GM13976 (cell line): ENCODE results near the gene GTF2H4.

ENCODE experiments used
- DNase-seq: peaks from one replicate; pipeline ENCODE4 v3.0.0; 2012; ENCODE audit warnings: low spot score
- in situ Hi-C: fragments of 300-500 bp; cut with MboI; formaldehyde crosslinking; loops from one replicate; pipeline ENCODE4 v1.12.0; 2022; ENCODE audit warnings: low sequenced_read_pairs, mixed read lengths, inconsistent platforms; ENCODE audit not compliant: unreplicated experiment
- TF ChIP-seq, protein P1 (sequence below): IDR thresholded peaks from 2 replicates; pipeline ENCODE4 v1.5.1; 2012; ENCODE audit warnings: borderline replicate concordance, mild to moderate bottlenecking; ENCODE audit not compliant: insufficient read depth; ENCODE audit errors: extremely low read depth, missing control alignments, control extremely low read depth

GTF2H4 gene

DNA sequence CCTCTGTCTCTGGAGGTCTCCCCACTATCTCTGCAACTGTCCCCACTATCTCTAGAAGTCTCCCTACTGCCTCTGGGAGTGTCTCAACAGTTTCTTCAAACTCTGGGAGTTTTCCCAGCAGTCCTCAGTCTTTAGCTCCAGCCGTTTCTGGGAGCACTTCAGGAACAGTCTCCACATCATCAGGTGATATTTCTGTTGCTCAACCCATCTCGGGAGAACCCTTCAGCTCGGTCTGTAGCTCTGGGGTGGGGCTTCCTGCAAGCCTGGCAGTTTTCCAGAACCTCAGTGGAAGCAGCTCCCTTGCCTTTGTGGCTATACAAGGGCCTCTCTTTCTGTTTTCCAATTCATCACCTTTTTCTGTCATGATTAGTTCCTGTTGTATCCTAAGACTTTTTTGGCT lies 27.0 kb downstream of the GTF2H4 start:
- DNase-seq = no peak
- in situ Hi-C loops = no loop called here
- TF ChIP-seq, protein P1, sequence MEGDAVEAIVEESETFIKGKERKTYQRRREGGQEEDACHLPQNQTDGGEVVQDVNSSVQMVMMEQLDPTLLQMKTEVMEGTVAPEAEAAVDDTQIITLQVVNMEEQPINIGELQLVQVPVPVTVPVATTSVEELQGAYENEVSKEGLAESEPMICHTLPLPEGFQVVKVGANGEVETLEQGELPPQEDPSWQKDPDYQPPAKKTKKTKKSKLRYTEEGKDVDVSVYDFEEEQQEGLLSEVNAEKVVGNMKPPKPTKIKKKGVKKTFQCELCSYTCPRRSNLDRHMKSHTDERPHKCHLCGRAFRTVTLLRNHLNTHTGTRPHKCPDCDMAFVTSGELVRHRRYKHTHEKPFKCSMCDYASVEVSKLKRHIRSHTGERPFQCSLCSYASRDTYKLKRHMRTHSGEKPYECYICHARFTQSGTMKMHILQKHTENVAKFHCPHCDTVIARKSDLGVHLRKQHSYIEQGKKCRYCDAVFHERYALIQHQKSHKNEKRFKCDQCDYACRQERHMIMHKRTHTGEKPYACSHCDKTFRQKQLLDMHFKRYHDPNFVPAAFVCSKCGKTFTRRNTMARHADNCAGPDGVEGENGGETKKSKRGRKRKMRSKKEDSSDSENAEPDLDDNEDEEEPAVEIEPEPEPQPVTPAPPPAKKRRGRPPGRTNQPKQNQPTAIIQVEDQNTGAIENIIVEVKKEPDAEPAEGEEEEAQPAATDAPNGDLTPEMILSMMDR = no peak

DNA sequence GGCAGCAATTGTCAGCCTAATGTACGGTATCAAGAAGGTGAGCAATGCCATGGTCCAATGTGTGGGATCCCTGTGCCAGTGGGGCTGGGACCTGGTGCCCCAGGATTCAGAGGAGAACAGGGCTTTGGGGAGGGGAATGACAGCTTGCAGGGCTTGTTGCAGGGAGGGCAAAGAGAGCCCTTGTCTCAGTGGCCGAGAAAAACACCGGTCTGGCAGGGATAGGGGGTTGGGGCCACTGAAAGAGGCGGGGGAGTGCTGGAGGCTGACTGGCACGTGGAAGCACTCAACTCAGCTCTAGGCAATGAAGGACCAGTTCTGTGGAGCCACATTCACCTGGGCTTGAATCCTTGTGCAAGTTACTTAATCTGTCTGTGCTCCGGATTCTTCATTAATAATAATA lies 29.3 kb downstream of the GTF2H4 start:
- in situ Hi-C loops = no loop called here
- TF ChIP-seq, protein P1 = no peak
- DNase-seq = no peak

DNA sequence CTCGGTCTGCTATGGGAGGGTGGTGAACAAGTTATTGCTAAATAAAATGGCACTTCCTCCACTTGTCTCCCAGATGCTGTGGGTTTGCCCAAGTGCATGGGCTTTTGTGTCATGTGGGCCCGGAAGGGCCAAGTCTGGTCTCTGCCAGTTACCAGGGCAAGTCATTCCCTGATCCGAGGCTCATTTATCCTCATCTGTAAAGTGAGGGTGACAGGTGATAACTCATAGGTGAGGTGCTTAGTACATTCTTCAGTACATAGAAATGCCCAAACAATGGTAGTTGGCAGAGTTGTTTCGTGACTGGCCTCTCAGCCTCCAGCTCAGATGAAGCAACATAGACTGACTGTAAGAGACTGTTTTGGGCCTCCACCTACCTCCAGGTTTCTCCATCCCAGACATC lies 30.7 kb downstream of the GTF2H4 start:
- in situ Hi-C loops = no loop called here
- TF ChIP-seq, protein P1 = no peak
- DNase-seq = no peak

DNA sequence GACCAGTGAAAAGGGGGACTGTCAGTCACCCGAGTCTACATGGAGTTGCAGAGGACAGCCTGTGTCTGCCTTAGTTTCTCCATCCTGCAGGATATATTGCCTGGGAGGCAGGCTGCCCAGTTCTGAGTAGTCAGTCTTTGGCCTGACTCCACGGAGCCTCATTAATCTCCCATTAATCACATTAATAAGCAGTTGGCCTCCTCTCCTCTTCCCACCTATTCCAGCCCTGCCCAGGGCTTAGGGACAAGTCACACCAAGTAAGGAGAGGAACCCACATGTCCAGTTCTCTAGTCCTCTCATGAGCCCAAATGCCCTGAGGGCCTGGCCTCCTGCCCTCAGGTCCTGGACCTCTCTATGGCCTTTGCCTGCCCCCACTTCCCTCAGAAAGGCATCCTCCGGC lies 31.5 kb downstream of the GTF2H4 start:
- no peak for DNase-seq
- in situ Hi-C loops = no loop called here
- TF ChIP-seq, protein P1 = no peak

DNA sequence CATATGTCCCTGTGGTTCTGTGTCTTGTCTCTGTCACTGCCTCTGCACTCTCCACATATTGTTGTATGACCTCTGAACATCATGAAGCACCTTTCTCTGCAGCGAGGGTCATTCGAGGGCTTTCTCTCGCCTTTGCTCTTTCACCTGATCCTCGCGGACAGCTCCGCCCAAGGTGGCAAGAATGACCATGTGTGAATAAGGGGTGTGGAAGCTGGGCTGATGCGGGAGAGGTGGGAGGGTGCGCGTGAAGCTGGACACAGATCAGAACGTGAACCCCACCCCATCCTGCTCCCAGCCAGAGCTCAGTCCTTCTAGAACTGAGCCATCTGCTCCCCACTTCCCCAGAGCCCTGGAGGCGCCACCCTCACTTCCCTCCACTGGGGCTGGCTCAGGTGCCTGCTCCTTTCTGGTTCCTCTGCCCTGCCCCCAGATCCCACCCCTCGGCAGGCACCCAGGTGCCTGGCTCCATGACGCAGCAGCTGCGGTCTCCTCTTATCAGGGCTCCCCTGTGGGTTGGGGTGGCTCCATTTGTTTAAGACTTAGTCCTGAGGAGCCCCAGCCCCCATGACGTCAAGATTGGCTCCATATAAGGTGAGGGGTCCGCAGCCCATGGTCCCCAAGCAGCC lies 32.5 kb downstream of the GTF2H4 start, which contains the start of gene MUCL3:
Gene MUCL3 (plus strand): TSS at position 613 of the 626 bp plus-strand sequence. CDS start 27 bp downstream, outside the sequence.
- no peak for DNase-seq
- TF ChIP-seq, protein P1 = no peak
- in situ Hi-C loops = no loop called here

DNA sequence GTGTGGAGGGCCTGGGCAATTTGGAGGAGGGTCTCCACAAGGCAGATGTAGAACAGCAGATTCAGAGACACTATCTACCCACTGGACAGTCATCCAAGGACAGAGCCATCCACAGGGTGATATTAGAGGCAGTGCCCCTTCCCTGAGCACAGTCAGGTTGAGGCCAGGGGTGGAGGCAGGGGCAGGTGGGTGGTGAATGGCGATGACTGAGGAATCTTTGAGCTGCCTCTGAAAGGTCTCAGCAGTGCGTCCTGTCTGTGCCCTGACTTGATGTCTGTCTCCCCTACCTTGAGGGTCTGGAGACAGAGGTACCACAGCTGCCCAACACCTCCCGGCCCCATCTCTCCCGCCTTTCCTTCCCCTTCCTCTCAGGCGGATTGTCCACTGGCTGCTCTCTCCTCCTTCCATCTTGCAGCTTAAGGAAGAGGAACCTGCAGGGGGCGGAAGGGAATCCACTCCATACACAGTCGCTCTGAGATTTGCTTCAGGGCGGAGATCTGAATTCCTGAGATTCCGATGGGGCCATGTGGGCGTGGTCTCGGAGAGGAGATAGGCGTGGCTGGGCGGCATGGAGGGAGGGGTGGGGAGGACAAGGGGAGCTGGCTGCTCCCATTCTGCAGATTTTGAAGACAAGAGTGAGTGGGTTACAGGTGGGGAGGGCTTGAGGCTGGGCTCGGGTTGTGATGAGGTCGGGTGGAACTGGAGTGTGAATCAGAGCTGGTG lies 34.5 kb downstream of the GTF2H4 start:
- DNase-seq = no peak
- in situ Hi-C loops = no loop called here
- TF ChIP-seq, protein P1 = no peak
